T-helper 2 cell (primary cell): ENCODE measurements around the gene GJA4.
"Not testable (repeated sequence)": the region's sequence is repeated elsewhere in the genome, so short reads cannot be mapped to it uniquely, and the experiment has no call there.

ENCODE experiments used
- DNase-seq, 5 experiments: peaks; one replicate each; pipeline versions ENCODE4 v3.0.0 to v3.0.0-alpha.2; 2012 to 2022

Gene GJA4

DNA sequence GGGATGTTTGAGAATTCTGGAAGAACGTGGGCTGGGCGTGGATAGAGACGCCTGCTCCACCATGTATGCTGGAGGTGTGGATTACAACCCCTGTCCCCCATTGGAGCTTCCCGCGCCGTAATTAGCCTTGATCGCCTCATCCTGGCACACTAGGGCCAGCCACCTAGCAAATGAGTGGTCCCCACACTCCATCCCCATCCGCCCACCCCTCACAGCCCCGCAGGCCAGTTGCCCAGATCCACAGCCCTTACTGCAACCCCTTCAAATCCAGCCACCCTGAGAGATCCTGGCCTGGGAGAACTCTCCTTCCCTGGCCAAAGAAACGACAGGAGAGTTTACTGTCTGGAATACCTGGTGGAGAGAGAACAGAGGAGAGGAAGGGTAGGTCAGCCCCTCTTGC lies 375 bp upstream of the GJA4 start:
- no peak for DNase-seq

DNA sequence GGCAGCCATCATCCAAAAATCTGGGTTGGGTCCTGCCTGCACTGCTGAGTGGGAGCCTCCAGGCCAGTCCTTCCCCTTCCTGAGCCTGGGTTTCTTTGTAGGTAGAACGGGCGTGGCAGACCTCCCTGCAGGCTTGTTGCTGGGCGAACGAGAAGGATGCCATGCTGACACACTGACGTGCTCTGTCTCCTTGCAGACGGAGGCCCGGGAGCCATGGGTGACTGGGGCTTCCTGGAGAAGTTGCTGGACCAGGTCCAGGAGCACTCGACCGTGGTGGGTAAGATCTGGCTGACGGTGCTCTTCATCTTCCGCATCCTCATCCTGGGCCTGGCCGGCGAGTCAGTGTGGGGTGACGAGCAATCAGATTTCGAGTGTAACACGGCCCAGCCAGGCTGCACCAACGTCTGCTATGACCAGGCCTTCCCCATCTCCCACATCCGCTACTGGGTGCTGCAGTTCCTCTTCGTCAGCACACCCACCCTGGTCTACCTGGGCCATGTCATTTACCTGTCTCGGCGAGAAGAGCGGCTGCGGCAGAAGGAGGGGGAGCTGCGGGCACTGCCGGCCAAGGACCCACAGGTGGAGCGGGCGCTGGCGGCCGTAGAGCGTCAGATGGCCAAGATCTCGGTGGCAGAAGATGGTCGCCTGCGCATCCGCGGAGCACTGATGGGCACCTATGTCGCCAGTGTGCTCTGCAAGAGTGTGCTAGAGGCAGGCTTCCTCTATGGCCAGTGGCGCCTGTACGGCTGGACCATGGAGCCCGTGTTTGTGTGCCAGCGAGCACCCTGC lies 1.4 kb downstream of the GJA4 start:
- no peak for DNase-seq

DNA sequence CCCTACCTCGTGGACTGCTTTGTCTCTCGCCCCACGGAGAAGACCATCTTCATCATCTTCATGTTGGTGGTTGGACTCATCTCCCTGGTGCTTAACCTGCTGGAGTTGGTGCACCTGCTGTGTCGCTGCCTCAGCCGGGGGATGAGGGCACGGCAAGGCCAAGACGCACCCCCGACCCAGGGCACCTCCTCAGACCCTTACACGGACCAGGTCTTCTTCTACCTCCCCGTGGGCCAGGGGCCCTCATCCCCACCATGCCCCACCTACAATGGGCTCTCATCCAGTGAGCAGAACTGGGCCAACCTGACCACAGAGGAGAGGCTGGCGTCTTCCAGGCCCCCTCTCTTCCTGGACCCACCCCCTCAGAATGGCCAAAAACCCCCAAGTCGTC lies 2.0 kb downstream of the GJA4 start:
- no peak for DNase-seq

DNA sequence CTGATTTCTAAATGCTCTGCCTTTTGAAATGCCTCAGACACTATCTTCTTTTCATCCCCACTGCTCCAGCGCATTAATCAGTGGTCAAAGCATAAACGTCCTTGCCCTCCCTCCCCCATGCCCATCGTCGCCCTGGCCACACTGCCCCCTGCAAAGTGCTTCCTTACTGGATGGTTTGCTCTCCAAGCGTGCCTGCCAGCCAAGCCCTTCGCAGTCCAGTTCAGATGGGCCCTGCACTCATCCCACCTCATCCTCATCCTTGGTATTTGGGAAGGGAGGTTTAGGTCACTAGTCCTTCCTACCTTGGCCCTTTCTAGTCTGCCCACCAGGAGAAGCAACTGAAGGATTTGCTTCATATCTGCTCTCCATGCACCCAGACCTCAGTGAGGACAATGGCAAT lies 3.1 kb downstream of the GJA4 start:
- DNase-seq, result no peak

DNA sequence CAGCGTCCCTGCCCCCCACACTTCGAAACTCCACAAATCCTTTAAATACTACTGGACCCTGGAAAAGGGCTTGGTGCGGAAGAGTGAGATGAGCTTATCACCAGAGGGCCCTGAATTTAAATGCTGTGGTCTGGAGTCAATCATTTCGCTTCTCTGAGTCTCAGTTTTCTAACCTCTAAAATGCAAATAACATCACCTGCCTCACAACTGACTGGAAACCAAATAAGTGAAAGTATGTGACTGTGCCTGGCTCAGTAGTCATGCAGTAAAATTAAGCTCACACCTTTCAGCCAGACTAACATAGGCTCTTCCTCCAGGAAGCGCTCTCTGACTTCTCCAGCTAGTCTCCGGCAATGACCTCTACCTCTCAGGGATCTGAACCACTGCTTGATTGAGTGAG lies 4.2 kb downstream of the GJA4 start:
- DNase-seq, result no peak

DNA sequence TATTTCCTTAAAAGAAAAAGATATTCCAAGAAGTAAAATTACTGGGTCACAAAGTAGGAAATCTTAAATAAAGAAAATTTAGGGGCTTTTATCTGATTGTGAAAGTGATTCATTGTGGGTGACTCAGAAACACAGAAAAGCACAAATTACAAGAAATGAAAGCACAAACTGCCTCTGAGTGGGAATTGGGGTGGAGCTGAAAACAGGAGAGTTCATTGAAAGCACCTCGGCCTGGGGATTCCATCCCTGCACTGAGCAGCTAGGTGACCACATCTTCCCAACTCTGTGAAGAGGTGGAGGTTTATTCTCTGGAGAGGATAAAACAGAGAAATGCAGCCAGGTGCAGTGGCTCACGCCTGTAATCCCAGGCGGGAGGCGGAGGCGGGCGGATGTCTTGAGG lies 7.4 kb downstream of the GJA4 start:
- DNase-seq, result no peak

DNA sequence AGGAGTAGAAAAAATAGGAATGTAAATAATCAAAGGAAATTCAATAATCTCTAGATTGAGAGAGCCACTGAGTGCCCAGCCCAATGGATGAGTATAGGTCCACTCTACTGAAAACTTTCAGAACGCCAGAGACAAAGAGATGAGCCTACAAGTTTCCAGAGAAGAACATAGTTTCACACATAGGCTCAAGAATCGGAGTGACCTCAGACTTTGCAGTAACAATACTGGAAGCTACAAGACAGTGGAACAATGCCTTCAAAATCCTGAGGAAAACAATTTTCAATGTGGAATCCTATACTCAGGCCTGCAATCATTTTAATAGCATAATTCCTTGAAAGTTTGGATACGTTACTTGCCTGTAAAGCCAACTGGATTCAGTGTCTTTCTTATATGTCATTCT lies 11.0 kb downstream of the GJA4 start:
- no peak for DNase-seq

DNA sequence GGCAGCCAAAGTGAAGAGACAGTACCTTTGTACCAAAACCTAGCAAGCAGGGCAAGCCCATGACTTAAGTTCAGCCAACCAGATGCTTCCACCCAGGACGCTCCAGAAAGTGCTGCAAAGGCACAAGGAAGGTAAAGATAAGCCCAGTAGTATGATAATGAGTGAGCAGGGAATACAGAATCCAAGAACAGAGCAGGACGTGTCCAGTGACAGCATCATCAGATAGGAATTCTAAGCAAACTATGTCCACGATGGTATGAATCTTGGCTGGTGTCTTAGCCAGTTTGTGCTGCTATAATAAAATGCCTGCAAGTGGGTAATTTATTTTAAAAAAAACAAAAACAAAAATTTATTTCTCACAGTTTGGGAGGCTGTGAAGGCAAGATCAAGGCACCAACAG lies 13.6 kb downstream of the GJA4 start:
- DNase-seq, result no peak

DNA sequence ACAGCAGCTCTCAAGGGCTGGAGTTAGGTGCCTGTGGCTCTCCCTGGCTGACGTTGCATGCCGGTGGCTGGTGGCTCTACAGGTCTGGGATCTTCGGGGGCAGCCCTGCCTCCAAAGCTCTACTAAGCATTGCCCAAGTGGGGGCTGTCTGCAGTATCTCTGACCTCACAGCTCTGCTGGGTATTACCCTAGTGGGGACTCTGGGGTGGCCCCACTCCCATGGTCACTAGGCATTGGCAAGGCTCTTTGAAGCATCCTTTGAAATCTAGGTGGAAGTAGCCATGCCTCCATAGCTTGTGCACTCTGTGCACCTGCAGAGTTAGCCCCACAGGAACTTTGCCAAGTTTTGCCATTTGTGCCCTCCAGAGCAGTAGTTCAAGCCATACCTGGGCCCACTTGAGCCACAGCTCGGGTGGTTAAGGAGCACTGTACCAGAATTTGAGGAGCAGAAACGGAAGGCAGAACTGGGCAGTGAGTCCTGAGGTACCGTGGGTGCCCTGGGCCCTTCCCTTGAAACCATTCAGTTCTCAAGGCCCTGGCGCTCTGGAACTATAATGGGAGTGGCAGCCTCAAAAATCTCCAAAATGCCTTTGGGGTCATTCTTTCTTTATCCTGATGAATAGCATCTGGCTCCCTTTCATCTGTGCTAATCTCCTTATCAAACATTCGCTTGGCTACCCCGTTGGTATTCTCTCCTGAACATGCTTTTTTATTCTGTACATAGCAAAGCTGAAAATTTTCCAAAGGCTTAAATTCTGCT lies 15.4 kb downstream of the GJA4 start:
- DNase-seq, result no peak

DNA sequence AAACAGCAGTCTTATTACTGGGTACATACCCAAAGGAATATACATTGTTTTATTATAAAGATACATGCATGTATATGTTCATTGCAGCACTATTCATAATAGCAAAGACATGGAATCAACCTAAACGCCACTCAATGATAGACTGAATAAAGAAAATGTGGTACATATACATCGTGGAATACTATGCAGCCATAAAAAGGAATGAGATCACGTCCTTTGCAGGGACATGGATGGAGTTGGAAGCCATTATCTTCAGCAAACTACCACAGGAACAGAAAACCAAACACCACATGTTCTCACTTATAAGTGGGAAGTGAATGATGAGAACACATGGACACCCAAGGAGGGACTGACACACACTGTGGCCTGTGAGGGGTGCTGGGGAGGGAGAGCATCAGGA lies 18.0 kb downstream of the GJA4 start:
- not testable (repeated sequence) for DNase-seq

DNA sequence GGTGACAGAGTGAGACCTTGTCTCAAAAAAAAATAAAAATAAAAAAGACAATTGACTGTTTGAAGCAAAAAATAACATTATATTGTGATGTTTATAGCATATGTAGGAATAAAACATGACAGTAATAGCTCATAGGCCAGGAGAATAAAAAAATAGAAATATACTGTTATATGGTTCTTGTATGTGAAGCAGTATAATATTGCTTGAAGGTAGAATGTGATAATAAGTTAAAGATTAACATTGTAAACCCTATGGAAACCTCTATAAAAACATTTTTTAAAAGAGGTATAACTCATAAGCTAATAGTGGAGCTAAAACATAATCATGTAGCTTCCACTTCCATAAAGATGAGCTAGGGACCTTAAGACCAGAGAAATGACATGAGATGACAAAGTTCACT lies 23.5 kb downstream of the GJA4 start:
- no peak for DNase-seq

DNA sequence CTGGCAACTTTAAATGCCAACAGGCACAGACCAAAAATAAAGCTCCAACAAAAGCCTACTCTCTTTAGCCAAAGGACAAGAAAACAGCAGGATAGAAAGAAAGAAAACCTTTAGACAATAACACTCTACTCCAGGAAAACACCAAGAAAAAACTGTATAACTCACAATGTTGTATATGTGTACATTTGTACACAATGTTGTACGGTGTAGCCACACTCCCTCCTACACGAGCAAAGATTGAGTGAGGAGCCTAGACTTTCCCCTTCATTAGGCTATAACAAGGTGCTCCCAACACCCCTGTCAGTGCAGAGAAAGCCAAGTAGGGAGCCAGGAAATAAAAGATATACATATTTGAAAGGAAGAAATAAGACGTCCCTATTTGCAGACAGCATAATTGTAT lies 24.0 kb downstream of the GJA4 start:
- no peak for DNase-seq

DNA sequence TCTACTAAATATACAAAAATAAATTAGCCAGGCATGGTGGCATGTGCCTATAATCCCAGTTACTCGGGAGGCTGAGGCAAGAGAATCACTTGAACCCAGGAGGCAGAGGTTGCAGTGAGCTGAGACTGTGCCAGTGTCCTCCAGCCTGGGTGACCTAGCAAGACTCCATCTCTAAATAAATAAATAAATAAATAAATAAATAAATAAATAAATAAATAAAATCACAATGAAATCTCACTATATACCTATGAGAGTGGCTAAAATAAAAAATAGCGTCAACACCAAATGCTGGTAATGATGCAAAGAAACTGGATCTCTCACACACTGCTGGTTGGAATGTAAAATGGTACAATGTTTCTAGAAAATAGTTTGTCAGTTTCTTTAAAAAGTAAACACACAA lies 26.1 kb downstream of the GJA4 start:
- DNase-seq, result not testable (repeated sequence)

DNA sequence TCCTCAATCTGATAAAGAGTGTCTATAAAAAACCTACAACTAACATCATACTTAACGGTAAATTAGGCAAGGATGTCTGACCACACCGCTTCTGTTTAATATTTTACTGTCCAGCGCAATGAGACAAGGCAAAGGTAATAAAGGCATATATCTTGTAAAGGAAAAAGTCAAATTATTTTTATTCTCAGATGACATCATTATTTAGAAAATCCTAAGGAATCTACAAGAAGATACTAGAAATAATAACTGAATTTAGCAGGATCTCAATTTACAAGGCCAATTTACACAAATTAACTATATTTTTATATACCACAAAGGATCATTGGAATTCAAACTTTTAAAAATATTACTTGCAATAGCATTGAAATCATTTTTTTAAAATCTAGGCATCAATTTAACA lies 29.4 kb downstream of the GJA4 start:
- DNase-seq, result no peak

DNA sequence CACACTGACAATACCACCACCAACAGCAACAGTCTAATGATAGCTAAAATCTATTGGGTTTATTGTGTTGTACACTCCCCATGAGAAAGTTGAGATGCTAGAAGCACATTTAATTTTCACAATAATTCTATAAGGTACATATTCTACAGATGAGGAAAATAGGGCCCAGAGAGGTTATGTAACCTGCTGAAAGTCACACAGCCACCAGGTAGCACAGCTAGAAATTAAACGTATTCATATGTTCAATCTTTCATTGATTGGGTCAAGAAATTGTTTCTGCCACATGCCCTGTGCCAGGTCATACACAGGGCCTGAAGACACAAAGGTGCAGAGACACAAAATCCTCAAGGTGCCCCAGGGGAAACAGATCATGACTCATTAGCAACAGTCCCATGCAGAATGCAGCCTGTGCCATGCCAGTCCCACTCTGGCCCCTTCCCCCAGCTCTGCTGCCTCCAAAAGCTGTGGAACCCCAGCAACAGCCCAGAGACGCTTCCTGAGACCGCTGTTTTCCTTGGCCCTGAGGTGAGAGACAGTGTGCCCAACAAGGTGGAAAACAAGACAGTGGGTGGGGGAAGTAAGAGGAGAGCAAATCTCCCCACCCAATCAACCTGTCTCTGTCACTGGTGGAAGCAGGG lies 32.1 kb downstream of the GJA4 start:
- no peak for DNase-seq

DNA sequence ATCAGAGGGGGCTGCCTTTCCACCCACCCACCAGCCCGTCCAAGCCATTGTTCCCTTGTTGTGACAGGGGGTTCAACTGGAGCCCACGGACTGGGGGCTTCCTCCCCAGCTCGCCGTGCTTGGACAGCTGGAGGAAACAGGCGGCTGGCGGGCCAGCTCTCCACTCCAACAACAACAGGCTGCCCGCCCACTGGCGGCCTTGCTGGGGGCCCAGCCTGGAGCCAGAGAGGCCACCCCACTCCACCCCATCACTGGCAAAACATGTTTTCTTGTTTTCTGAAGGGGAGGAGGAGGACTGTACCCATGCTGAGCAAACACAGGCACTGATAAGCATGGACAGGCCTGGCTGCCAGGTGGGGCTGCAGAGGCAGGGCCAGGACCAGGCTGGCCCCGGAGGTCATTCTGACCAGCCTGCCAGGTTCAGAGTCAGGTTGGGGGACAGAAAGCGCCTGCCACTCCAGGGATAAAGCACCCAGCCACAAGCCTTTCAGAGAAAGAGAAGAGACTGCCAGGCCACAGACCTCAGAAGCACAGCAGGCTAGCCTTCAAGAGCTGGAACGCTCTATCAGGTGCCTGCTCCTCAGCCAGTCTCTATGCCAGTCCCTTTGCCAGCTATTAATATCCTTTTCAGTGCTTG lies 32.8 kb downstream of the GJA4 start:
- DNase-seq, result no peak

DNA sequence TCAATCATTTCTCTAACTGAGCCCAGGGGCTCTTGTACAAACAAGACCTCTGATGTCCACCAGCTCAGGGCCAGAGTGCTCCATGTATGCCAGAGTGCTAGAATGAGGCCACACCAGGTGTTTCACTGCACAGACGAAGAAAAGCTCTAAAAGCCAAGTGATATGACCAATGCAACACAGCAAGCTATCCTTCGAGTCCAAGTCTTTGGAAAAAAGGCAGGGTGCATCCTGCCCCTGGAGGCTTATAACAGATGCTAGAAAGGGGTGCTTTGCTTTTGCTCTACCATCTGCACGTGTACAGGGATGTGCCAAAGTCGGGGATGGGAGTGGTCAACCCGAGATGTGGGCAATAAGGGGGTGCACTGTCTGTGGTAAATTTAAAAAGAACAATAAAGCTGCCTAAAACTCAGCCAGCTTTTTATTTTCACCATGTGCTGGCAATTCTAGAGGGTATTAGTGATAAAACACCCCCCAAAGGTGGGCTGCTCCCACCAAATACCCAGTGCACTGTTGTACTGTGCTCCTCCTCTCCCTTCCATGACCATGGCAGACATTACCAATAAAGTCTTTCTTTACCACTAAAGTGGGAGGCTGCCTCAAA lies 34.6 kb downstream of the GJA4 start:
- DNase-seq, result no peak

DNA sequence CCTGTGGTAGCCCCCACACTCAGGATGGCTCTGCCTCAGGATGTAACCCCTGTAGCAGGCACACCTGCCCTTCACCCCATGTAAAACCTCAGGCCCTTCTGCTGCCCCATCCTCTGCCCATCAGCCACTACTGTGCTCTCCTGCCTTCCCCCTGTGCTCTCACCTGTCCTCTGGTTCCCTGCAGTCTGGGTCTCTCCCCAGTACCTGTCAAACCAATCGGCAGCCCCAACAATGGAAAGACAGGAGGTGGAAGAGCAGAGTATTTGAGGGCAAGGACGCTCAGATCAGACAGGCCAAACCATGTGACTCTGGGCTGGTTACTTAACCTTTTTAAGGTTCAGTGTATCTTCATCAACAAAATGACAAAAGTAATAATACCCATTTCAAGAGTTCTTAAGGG lies 35.8 kb downstream of the GJA4 start:
- no peak for DNase-seq

DNA sequence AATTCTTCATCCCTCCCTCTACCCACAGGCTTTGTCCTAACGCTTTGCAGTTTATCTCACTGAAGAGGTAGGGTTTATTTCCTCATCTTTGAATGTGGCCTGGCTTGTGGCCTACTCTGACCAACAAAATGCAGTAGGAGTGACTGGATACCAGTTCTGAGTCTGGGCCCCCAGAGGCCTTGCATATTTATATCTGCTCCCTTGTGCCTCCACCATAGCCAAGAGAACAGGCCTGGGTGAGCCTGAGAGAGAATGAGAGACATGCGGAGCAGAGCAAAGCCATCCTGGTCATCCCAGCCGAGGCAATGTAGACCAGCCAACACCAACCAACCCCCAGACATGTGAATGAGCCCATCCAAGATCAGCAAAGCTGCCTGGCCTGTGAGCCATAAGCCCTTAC lies 36.5 kb downstream of the GJA4 start:
- no peak for DNase-seq

DNA sequence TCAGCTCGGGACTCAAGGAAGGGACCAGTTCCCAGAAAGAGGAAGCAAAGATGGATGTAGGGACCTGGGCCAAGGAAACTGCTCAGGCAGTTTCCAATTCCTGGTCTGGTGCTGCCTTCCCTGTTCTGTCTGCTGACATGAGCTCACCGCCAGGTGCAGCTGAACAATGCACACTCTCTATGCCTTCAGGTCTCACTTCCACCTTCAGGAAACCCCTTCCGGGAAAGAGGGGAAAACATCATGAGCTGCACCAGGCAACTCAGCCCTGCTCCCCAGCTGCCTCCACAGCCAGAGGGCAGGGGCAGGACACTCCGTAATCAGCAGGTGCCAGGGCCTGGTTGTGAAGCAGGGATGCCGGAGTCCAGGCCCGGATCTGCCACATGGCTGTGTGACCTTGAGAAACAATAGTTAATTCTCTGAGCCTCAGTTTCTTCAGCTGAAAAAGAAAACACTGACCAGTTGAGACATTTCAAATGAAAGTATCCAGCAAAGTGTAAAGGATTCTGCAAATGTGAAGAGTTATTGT lies 39.0 kb downstream of the GJA4 start:
- DNase-seq, result no peak

DNA sequence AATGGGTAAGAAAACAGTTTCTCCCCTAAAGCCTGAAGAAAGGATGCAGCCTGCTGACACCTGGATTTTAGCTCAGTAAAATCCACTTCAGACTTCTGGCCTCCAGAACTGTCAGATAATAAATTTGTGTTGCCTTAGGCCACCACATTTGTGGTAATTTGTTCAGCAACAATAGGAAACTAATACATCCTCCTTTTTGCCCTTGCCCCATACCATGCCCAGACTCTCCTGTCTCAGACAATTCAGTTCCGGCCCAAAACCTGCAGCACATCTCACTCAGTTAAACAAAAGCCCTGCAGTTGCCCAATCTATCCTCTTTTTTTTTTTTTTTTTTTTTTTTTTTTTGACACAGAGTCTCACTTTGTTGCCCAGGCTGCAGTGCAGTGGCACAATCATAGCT lies 40.9 kb downstream of the GJA4 start:
- DNase-seq, result no peak

DNA sequence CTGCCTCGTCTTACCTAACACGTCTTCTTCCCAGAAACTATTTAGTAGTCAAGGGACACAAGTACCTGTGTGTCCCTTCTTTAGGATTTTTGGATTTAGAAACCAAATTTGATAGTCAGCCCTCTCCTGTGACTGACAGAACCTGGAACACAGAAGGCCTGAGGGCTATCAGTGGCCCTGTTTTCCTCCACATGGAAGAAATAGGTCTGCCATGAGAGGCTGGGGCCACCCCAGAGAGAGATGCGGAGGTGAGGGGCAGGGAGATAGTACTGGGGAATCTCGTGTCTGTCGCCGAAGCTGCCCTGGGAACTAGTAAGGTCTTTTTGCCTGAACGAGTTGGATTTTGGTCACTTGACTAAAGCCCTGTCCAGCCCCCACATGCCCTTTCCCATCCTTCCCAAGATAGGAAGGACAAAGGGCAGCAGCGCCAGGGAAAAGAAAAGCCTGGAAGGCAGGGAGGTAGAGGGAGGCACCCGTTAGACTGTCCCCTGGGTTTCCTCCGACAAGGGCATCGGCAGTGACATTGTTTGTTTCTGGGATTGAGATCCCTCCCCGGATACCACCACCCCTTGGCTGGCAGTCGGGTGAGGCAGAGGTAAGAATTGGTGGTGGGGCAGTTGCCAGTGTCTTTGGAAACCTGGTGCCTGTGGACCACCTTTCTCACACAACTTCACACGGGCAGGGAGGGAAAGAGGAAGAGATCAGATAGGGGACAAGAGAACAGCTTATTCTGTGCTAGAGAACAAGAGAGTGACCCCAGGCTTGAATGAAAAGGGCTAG lies 46.9 kb downstream of the GJA4 start:
- DNase-seq, result no peak
